Lower lobe of right lung (tissue), 2 donors: ENCODE measurements around the gene BMP7. TPM values are rescaled to one million over a fixed set of nuclear protein-coding genes. Genes with fewer than 3 reads are reported as not detected.

ENCODE experiments used
- ATAC-seq, 2 donors: fragments of 200-7000 bp; cut with Tn5 transposase; one replicate each; pipeline ENCODE4 v1.9.1; 2020 to 2022; ENCODE audit warnings: mild to moderate bottlenecking in 2 of 2, moderate library complexity in 2 of 2
- DNase-seq: peaks from one replicate; pipeline ENCODE4 v3.0.0-alpha.2; 2020
- H3K27ac ChIP-seq: fragments of 200-600 bp; one replicate; pipeline ENCODE4 v1.8.0; 2022
- H3K27me3 ChIP-seq: fragments of 200-600 bp; one replicate; pipeline ENCODE4 v1.8.0; 2022; ENCODE audit warnings: low read depth
- H3K36me3 ChIP-seq: fragments of 200-600 bp; one replicate; pipeline ENCODE4 v1.8.0; 2022; ENCODE audit warnings: mild to moderate bottlenecking
- H3K4me1 ChIP-seq: fragments of 200-600 bp; one replicate; pipeline ENCODE4 v1.8.0; 2022
- H3K4me3 ChIP-seq: fragments of 200-600 bp; one replicate; pipeline ENCODE4 v1.8.0; 2022; ENCODE audit warnings: mild to moderate bottlenecking
- H3K9me3 ChIP-seq: fragments of 200-600 bp; one replicate; pipeline ENCODE4 v1.8.0; 2022
- CTCF ChIP-seq: fragments of 200-600 bp; IDR thresholded peaks from one replicate; pipeline ENCODE4 v1.8.0; 2022; ENCODE audit warnings: antibody characterized with exemption, mild to moderate bottlenecking
- intact Hi-C: fragments of 100-400 bp; cut with DNase I; formaldehyde crosslinking; loops from one replicate; pipeline ENCODE4 v1.11.0; 2022
- total RNA-seq: library from RNA; stranded (reverse); fragmentation: NEBNext Ultra II Directional; extraction: Animal tissue kit (Norgen Biotek cat#: 25700); gene quantifications from one replicate; pipeline ENCODE4 v1.2.1, GENCODE V29; 2021
- donor health status: DM: no; HTN: yes; CAD: no; lungs with severe emphysema.

Gene BMP7
- total RNA-seq, 1 donor from 2014 or later: 0.74 TPM

- H3K27ac ChIP-seq: no peak overlapping the region
- no peaks in the 10 kb centered on the region for H3K9me3 ChIP-seq
- H3K4me3 ChIP-seq: no peak overlapping the region
- ATAC-seq: no peak
- DNase-seq: no peak
- H3K36me3 ChIP-seq: no peaks in the 10 kb centered on the region
- intact Hi-C loops: no loop called here
- H3K4me1 ChIP-seq: no peaks in the 10 kb centered on the region
- peaks cover 11% of the 10 kb centered on the region for H3K27me3 ChIP-seq
- no peak for TF ChIP-seq CTCF
These were observed 143.6 kb downstream of the BMP7 start for GRCh38 chr20:57122536-57123489.

GRCh38 chr20:57118964-57119363, 147.5 kb downstream of the BMP7 start:
- DNase-seq (no peak), ATAC-seq (no peak)
- Histone ChIP-seq H3K27ac (no peak overlapping the region), H3K36me3 (no peaks in the 10 kb centered on the region), H3K4me1 (no peaks in the 10 kb centered on the region), H3K27me3 (no peaks in the 10 kb centered on the region), H3K9me3 (no peaks in the 10 kb centered on the region), H3K4me3 (no peak overlapping the region)
- intact Hi-C loops: no loop called here
- TF ChIP-seq CTCF: no peak

Other genes with a start within 250 kb of the BMP7 start
- not detected for gene SPO11, start 63.2 kb upstream of the BMP7 start, total RNA-seq
- gene RAE1, start 84.6 kb upstream of the BMP7 start, total RNA-seq: 20.6 TPM
- gene RBM38, start 124.8 kb upstream of the BMP7 start, total RNA-seq: 15.5 TPM